HG03103 (cell line): ENCODE results near the gene LRP3.
"Not testable (repeated sequence)": the region's sequence is repeated elsewhere in the genome, so short reads cannot be mapped to it uniquely, and the experiment has no call there.

Source experiments
- ATAC-seq: cut with Tn5 transposase; IDR thresholded peaks from one replicate; pipeline ENCODE4 v1.9.1; 2021; ENCODE audit warnings: low read depth; ENCODE audit not compliant: unreplicated experiment

LRP3 gene

DNA sequence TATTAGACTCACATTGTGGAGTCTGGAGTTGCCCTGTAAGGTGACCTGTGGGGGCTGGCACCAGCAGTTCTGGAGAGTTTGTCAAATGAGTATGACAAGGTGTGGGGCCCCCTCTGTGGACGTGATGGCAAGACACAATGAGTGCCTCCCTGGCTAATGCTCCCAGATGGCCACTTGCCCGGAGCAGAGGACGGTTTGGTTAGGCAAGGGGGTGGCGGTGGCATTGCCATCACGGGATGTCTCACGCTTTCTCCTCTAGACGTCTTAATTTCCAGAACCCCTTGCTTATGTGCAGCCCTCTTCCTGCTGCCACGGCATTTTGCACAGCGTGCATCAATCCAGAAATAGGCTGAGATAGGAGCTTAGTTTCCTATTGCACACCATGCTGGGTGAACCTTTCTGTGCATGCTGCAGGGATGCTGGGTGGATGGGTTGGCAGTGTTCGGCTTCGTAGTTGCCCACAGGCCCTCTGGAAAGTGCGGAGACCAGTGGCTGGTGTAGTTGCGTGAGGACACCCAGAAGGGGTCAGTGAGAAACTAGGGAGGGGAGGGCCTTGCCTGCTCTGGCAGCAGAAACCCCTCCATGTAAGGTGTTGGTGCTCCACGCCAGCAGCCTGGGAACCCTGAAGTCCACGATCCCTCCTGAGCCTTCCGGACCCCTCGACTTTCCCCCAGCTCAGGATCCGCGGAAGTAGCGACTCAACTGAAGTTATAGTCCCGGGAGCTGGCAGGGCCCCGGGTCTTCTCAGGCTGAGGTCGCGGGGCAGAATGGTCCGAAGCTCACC is 18.1 kb upstream of the LRP3 start:
- ATAC-seq = peak; percentile 0

- peak; percentile 79 for ATAC-seq
Observed at GRCh38 chr19:33176670-33177416, 17.3 kb upstream of the LRP3 start.

- ATAC-seq = peak; percentile 21
Observed at GRCh38 chr19:33177417-33177979, 16.6 kb upstream of the LRP3 start.

DNA sequence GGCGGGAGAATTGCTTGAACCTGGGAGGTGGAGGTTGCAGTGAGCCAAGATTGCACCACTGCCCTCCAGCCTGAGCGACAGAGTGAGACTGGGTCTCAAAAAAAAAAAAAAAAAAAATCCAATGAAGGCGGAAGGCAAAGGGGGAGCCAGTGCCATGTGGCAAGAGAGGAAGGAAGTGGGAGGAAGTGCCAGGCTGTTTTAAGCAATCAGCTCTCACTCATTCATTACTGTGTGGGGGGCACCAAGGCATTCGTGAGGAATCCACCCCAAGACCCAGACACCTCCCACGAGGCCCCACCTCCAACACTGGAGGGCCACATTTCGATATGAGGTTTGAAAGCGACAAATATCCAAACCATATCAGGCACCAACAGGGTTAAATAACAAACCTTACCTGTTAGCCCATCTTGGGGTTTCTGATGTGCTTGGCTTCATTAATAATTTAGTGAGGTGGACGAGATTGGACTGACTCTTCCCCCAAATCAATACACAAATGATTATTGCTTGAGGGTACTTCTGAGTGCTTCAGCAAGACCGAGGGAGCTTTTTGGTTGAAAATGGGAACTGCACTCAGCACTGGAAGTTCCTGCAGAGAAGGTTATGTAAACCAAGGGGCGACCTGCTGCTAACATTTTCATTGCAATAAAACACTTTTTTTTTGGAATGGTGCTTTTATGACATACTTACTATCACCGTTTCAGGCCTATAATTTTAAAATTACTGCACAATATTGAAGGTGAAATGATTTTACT is 7.5 kb upstream of the LRP3 start:
- ATAC-seq = no peak

- no peak for ATAC-seq
Observed at GRCh38 chr19:33187183-33187540, 7.0 kb upstream of the LRP3 start.

DNA sequence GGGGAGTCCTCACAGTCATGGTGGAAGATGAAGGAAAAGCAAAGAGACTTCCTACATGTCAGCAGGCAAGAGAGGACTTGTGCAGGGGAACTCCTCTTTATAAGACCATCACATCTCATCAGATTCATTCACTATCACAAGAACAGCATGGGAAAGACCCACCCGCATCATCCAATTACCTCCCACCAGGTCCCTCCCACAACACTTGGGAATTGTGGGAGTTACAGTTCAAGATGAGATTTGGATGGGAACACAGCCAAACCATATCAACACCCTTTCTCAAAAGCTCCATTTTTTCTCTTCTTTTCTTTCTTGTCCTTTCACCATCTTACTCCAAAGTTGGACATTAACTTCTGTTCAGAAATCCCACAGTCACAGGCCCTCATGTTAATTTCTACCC is 4.7 kb upstream of the LRP3 start:
- ATAC-seq = no peak

DNA sequence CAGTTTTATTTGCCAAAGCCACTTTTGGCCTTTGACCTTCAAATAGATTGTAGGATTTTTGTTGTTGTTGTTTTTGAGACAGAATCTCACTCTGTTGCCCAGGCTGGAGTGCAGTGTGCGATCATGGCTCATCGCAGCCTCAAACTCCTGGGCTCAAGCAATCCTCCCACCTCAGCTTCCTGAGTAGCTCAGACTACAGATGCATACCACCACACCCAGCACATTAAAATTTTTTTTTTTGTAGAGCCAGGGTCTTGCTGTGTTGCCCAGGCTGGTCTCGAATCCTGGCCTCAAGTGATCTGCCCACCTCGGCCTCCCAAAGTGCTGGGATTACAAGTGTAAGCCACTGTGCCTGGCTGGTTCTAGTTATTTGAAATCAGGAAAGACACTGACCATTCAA is 3.0 kb upstream of the LRP3 start:
- ATAC-seq = not testable (repeated sequence)

DNA sequence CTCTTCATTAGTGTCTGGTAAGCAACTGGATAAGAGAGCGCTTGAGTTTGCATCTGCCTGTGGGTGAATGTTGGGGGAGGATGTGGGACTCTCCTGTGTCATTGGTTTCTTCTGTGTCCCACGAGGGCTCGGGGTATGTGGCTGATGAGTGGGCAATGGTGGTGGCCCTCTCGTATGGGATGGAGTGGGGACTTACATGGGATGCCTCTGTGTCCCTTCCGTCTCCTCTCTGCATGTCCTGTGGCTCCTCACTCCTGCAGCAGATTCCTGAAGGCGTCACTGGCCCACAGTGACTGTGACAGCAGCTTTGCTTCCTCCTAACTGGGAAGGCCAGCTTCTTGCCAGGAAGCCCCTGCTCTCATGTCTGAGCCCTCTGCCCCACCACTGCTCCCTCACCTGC is 2.6 kb upstream of the LRP3 start:
- ATAC-seq = no peak

- ATAC-seq = no peak
Observed at GRCh38 chr19:33192010-33192409, 2.1 kb upstream of the LRP3 start.

- ATAC-seq = no peak
Observed at GRCh38 chr19:33193269-33193864, 763 bp upstream of the LRP3 start.

DNA sequence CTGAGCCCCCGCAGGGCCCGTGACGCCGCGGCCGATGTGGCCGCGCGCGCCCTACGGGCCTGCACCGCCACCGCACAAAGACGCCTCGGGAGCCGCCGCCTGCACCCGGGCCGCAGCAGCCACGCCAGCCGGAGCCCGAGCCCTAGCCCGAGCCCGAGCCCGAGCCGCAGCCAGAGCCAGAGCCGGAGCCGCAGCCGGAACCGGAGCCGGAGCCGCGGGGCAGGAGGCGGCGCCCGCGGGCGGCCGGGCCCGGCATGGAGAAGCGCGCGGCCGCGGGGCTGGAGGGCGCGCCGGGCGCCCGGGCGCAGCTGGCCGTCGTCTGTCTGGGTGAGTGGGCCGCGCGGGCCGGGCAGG is 379 bp downstream of the LRP3 start:
- ATAC-seq = no peak

GRCh38 chr19:33194886-33195644 is 935 bp downstream of the LRP3 start:
- ATAC-seq = no peak

DNA sequence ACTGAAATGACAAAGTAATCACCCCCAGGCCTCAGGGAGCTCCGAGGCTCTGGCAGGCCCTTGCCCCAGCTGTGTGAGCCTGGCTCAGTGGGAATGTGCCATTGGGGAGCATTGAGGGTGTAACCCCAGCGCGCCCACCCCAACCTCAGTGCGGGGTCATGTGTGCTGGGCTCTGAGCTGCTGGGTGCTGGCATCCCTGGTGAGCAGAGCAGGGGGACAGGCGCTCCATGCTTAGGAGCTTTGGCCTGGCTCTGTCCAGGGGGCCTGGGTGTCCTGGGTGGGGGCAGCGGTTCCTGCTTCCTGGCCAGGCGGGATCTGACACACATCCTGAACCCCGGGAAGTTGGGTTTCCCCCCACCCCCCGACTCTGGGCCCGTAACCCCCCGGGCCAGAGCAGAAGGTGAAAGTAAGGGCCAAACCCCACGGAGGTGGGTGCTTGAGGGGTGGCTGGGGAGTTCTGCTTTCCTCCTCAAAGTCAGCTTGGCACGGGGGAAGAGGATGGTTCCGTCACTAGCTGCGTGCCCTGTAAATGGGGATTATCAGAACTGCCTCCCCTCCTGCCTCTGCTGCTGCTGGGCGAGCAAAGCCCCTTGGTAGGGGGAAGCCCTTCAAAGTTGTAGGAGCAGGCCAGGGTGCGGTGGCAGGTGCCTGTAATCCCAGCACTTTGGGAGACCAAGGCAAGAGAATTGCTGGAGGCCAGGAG is 1.7 kb downstream of the LRP3 start:
- no peak for ATAC-seq

DNA sequence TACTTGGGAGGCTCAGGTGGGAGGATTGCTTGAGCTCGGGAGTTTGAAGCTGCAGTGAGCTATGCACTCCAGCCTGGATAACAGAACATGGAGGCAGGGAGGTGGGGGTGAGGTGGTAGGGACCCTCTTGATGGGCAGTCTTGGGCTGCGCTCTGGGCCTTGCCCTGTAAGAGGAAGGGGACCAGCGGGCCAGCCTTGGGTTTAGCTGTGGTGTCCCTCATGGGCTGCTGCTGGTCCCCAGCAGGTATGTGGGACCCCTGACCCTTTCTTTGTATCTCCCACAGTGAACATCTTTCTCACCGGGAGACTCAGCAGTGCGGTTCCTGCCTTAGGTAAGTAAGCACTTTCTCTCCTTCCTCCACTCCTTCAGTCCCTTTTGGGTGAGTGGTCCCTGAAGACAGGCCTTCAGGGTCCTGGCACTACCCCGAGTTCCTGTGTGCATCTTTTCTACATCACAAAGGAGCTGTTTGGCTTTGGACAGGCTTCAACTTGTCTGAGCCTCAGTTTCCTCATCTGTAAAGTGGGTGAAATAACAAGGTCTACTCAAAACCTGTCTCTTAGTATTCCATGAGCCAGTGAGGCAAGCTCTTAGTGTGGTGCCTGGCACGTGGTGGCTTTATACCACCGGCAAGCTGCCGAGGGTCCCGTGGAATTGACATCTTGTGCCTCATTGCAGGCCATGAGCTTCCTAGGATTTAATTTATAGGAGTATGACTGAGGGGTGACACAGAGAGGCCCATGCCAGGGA is 2.5 kb downstream of the LRP3 start:
- ATAC-seq = no peak

DNA sequence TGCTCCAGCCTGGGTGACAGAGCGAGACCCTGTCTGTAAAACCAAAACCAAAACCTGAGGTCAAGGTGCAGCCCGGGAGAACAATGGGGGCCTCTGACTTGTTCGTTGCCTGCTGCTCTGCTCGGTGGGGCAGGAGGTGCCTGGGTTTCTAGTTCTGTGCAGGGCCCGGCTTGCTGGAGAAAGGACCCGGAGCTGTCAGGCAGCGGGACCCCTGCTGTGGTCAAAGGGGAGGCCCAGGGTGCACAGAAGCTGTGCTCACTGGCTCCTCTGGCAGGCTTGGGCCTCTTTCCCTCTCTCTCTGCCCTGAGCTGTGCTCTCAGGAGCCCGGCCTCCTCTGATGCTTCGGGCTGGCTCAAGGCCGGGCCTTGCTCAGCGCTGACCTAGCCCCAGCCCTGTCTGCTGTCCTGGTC is 3.5 kb downstream of the LRP3 start:
- no peak for ATAC-seq

GRCh38 chr19:33198169-33198568 is 4.0 kb downstream of the LRP3 start:
- ATAC-seq = no peak

- no peak for ATAC-seq
Observed at GRCh38 chr19:33199441-33200265, 5.5 kb downstream of the LRP3 start.

DNA sequence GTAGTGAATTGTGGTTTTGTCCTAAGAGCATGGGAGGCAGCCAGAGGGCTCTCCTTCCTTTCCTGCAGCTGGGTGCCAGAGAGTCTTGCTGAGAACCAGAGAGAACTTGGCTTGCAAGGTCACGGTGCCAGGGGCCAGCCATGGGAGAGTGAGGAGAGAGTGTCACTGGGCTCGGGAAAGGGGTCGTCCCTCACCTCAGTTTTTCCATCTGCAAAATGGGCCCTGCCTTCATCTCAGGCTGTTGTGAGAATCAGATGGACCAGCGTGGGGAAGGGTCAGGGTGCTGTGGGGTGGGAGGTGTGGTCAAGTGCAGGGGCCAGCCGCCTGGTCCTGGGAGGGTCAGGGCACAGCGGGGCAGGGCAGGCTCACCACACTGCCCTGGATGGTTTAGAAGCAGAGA is 7.3 kb downstream of the LRP3 start:
- no peak for ATAC-seq
